ENCODE results near the gene DIP2C. TPM values are rescaled to one million over a fixed set of nuclear protein-coding genes. Genes with fewer than 3 reads are reported as not detected.

Gene DIP2C
- total RNA-seq, 3 donors from 2014 or later, result 0.20 to 0.27 (median 0.26) TPM

- H3K9me3 Mint-ChIP-seq, result no peaks in the 10 kb centered on the region
Observed at GRCh38 chr10:630581-631073, 58.8 kb downstream of the DIP2C start.

DNA sequence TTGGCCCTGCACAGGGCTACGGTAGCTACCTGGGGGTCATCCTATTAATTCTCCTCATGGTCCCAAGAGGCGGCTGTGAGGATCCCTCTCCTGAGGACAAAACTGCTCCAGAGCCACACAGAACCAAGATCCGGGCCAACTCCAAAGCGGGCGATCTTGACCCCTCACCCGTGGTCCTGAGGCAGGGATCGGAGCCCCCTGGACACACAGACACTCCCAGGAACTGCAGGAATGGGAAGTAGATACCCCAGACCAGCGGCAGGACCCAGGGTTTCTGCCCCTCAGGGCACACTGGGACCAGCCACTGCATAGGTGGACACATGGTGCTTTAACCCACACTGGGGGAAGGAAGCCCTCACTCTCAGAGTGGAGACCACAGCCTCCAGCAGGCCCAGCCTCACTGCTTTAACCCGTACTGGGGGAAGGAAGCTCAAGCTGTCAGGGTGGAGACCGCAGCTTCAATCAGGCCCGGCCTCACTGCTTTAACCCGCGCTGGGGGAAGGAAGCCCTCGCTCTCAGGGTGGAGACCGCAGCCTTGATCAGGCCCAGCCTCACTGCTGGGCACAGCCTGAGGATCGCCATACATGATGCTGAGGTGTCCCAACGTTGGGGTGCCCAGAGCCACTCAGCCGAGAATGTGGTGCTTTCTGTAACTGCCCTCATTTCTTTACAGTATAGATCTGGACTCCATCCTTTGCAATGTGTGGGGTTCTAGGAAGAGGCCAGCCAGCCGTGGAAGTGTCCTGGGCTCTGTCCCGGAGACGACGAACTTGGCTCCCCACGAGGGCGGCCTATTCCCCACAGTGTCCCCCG is 60.1 kb downstream of the DIP2C start:
- H3K36me3 Mint-ChIP-seq (ENCODE audit: insufficient read depth), result no peaks in the 10 kb centered on the region
- H3K4me3 Mint-ChIP-seq, result no peak overlapping the region
- H3K4me1 Mint-ChIP-seq (ENCODE audit: low read depth), result no peaks in the 10 kb centered on the region
- H3K9me3 Mint-ChIP-seq, result no peaks in the 10 kb centered on the region
- peak in 1 of 2 donors; percentile 43 for ATAC-seq
- no peak for DNase-seq
- peaks cover 21% of the 10 kb centered on the region for H3K27me3 Mint-ChIP-seq (ENCODE audit: low read depth)

More at GRCh38 chr10:630581-631073, 58.8 kb downstream of the DIP2C start:
- H3K4me1 Mint-ChIP-seq (ENCODE audit: low read depth), result no peaks in the 10 kb centered on the region
- DNase-seq (no peak), ATAC-seq (no peak)
- no peaks in the 10 kb centered on the region for H3K36me3 Mint-ChIP-seq (ENCODE audit: insufficient read depth)
- H3K27me3 Mint-ChIP-seq (ENCODE audit: low read depth), result peaks cover 25% of the 10 kb centered on the region
- H3K4me3 Mint-ChIP-seq, result no peak overlapping the region

DNA sequence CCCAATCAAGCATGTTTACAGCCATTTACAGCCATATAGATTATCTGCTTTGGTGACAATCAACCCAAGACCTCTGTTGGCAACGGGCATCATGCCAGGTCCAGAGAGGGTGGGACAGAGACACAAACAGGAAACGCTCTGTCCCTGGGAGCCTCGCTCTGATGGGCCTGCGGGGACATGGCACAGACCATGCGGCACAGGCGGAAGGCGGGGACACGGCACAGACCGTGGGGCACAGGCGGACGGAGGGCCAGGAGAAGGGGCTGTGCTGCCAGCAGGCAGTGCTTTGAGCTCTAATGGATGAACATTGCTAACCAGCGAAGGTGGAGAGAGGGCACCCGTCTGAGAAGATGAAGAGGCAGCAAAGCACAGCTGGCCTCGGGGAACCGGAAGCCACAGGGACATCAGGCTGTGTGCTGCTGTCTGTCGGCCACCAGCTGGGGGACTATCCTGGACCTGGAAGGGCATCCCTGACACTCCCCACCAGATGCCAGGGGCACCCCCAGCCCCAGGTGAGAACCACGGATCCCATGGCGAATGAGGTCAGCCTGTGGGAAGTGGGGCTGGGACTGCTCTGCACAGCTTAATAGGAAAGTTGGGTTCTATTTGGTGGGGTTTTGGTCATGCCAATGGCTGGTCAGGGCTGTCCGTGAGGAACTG is 61.0 kb downstream of the DIP2C start:
- Mint-ChIP-seq H3K36me3 (ENCODE audit: insufficient read depth) (no peaks in the 10 kb centered on the region), H3K27me3 (ENCODE audit: low read depth) (peaks cover 15% of the 10 kb centered on the region), H3K4me3 (no peak overlapping the region), H3K4me1 (ENCODE audit: low read depth) (no peaks in the 10 kb centered on the region), H3K9me3 (no peaks in the 10 kb centered on the region)
- ATAC-seq (no peak), DNase-seq (no peak)

DNA sequence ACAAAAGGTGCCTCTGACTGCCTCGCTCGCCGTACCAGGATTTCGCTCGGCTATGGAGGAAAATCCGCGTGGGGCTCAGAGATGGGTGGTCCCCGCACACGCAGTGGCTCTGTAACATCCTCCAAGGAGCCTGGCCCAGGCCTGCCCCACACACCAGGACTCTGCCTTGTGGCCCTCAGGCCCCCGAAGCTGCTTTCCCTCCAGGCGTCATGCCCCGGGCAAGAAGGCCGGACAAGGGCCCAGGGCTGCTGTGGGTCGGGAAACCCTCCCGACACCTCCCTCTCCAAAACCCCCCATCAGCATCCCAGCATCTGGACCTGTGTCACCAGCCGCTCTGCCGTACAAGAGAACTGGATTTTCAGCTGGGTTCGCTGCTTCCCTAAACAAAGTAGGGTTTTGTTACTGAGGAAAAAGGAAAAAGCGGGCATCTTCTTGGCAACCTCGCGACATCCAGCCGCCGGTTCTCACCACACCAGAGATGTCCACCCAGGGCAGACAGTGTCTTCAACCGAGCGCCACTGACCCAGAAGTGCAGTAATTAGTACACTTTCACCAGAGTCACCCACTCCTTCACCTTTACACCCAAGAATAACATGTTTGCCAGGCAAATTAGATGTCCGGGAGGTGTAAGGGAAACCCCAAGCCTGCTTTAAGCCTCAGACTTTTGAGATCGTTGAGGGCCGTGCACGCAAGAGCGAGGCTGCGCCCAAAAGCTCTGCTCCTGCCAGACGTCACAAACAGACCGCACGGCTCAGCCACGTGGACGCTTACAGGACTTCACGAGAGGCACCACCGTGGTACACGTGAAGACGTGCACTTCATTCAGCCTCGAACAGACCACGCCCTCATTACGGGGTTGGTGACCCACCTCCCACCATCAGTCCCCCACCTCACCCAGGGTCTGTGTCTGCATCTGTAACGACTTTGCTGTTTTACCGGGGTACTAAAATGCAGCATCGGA is 62.2 kb downstream of the DIP2C start:
- no peak overlapping the region for H3K4me3 Mint-ChIP-seq
- DNase-seq, result no peak
- H3K36me3 Mint-ChIP-seq (ENCODE audit: insufficient read depth), result no peaks in the 10 kb centered on the region
- H3K4me1 Mint-ChIP-seq (ENCODE audit: low read depth), result no peaks in the 10 kb centered on the region
- peaks cover 22% of the 10 kb centered on the region for H3K27me3 Mint-ChIP-seq (ENCODE audit: low read depth)
- H3K9me3 Mint-ChIP-seq, result no peaks in the 10 kb centered on the region
- no peak for ATAC-seq

GRCh38 chr10:625751-626711 is 63.4 kb downstream of the DIP2C start:
- Mint-ChIP-seq H3K36me3 (ENCODE audit: insufficient read depth) (no peaks in the 10 kb centered on the region), H3K4me3 (no peak overlapping the region), H3K27me3 (ENCODE audit: low read depth) (peaks cover 22% of the 10 kb centered on the region), H3K9me3 (no peaks in the 10 kb centered on the region), H3K4me1 (ENCODE audit: low read depth) (no peaks in the 10 kb centered on the region)
- no peak for DNase-seq
- ATAC-seq, result no peak

DNA sequence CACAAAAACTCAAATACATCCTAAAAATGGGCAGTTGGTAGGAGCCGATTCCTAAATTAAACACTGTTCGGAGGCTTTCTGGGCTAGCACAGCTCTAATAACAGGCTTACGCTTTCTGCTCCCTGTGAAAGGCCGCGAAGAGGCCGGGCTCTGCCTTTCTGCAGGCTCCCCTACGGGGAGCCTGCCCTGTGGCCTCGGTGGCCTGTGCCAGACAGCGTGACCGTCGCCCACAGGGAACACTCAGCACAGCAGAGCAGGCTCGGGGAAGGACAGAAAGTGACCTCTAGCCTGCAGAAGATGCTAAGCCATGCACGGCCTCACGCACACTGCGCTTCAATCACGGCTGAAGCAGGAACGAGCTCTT is 64.2 kb downstream of the DIP2C start:
- no peaks in the 10 kb centered on the region for H3K36me3 Mint-ChIP-seq (ENCODE audit: insufficient read depth)
- H3K27me3 Mint-ChIP-seq (ENCODE audit: low read depth), result peaks cover 23% of the 10 kb centered on the region
- H3K4me3 Mint-ChIP-seq, result no peak overlapping the region
- no peak for DNase-seq
- no peaks in the 10 kb centered on the region for H3K9me3 Mint-ChIP-seq
- ATAC-seq, result no peak
- no peaks in the 10 kb centered on the region for H3K4me1 Mint-ChIP-seq (ENCODE audit: low read depth)

DNA sequence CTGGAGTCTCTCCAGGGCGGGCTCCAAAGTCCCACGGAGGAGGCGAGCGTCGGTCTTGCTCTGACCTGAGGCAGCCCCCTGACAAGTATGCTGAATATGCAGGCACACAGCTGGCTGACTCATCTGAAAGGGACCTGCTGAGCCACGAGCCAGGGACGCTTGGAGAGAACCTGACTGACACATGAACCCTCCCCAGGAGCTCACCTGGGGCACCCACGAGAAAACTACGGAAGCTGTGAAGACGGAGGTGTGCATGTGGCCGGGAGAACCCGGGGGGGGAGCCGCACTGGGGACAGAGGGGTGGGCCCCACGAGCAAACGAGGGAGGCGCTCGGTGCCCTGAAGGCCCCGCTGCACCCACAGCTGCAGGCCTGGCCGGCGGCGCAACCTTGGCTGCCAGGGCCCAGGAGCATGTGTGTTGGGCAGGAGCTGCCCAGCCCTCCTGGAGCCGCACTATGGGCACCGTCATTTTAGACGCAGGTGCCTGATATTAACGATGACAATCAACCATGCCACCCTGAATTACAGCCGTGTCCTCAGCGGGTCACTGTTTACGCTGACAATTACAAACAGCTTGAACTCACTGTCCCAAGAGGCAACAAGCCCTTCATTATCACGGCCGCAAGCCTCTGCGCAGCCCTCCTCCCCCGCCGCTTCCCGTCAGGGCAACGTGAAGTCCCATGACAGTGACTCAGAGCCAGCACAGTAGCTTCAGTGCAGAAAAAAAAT is 64.7 kb downstream of the DIP2C start:
- no peaks in the 10 kb centered on the region for H3K36me3 Mint-ChIP-seq (ENCODE audit: insufficient read depth)
- no peaks in the 10 kb centered on the region for H3K4me1 Mint-ChIP-seq (ENCODE audit: low read depth)
- H3K27me3 Mint-ChIP-seq (ENCODE audit: low read depth), result peaks cover 28% of the 10 kb centered on the region
- H3K9me3 Mint-ChIP-seq, result no peaks in the 10 kb centered on the region
- no peak for ATAC-seq
- DNase-seq, result no peak
- no peak overlapping the region for H3K4me3 Mint-ChIP-seq

DNA sequence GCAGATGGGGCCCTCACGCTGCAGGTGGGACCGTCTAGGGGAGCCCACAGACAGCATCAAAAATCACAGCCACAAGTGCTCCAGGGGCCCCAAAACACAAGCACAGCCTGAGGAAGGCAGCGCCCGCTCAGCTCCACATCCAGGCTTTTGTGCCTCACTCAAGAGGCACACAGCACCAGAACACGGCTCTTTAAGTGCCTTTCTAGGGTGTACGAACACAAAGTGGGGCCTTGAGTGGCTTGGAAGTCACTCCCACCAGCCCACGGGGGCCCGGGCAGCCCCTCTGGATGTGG is 65.2 kb downstream of the DIP2C start:
- Mint-ChIP-seq H3K4me3 (no peak overlapping the region), H3K4me1 (ENCODE audit: low read depth) (no peaks in the 10 kb centered on the region), H3K27me3 (ENCODE audit: low read depth) (peaks cover 30% of the 10 kb centered on the region), H3K9me3 (no peaks in the 10 kb centered on the region), H3K36me3 (ENCODE audit: insufficient read depth) (no peaks in the 10 kb centered on the region)
- ATAC-seq, result no peak
- no peak for DNase-seq

DNA sequence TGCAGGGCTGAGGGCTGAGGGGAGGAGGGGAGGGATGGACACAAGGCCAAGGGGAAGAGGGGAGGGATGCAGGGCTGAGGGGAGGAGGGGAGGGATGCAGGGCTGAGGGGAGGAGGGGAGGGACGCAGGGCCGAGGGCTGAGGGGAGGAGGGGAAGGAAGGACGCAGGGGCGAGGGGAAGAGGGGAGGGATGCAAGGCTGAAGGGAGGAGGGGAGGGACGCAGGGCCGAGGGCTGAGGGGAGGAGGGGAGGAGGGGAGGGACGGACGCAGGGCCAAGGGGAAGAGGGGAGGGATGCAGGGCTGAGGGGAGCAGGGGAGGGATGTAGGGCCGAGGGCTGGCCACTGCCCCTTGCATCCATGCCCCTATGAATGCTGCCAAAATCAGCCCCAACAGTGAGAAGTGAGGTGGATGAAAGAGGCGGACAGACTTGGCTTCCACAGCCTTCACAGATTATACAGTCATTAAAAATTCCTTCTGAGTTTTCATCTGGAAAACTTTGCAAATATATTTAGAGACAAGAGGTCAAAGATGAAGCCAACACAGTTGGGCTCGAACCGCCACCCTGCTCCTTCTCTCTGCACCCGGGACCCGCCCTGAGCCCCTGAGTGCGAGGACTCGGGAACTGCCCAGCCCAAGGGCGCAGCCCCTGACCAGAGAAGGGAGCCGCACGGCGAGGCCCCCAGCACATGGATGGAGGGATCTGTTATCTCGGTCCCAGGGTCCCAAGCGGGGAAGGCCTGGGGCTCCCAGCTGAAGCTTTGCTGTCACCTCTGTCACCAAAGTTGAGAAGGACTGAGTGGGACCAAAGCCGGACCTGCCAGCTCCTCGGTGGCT is 65.8 kb downstream of the DIP2C start:
- no peak for DNase-seq
- Mint-ChIP-seq H3K27me3 (ENCODE audit: low read depth) (peaks cover 28% of the 10 kb centered on the region), H3K36me3 (ENCODE audit: insufficient read depth) (no peaks in the 10 kb centered on the region), H3K9me3 (no peaks in the 10 kb centered on the region), H3K4me3 (no peak overlapping the region), H3K4me1 (ENCODE audit: low read depth) (no peaks in the 10 kb centered on the region)
- ATAC-seq, result no peak

DNA sequence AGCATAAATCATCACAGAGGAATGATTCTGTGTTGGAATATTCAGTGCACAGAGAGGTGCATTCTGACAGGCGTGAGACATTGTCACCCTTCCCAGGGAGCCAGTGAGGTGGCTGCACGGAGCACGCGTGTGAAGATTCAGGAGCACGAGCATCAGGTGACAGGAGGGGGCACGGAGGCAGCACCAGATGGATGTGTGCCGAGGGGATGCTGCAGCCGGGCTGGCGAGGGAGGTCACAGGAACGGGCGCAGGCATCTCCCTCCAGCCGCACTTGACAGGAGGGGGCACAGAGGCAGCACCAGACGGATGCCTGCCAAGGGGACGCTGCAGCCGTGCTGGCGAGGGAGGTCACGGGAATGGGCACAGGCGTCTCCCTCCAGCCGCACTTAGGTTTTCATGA is 66.5 kb downstream of the DIP2C start:
- H3K36me3 Mint-ChIP-seq (ENCODE audit: insufficient read depth), result no peaks in the 10 kb centered on the region
- ATAC-seq (no peak), DNase-seq (no peak)
- peaks cover 31% of the 10 kb centered on the region for H3K27me3 Mint-ChIP-seq (ENCODE audit: low read depth)
- no peak overlapping the region for H3K4me3 Mint-ChIP-seq
- no peaks in the 10 kb centered on the region for H3K4me1 Mint-ChIP-seq (ENCODE audit: low read depth)
- H3K9me3 Mint-ChIP-seq, result no peaks in the 10 kb centered on the region

DNA sequence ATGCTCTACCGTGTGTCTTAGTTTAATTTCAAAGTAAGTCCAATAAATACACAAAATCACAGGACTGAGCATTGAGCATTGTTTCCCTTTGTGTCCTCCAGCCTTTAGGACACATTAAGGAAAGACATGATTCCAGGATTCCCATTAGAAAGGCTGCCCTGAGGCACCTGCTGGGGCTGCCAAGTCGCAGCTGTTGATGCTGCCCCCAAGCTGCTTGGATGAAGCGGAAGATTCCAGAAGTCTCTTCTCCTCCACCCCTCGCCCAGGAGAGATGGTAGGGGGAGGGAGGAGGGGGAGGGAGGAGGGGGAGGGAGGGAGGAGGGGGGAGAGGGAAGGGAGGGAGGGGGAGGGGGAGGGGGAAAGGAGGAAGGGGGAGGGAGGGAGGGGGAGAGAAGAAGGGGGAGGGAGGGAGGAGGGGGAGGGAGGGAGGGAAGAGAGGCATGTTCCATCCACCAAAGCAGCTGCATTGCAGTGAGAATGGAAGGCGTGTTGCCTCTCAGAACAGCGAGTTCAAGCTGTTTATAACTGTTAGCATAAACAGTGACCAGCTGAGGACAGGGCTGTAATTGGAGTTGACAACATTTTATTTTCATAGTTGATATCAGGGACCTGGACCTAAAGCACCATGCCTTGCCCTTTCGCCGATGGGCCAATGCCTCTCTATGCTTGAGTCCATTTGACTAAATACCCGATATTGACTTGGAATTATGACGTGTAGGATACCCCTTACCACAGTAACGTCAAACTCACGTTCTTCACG is 67.3 kb downstream of the DIP2C start:
- ATAC-seq, result no peak

DNA sequence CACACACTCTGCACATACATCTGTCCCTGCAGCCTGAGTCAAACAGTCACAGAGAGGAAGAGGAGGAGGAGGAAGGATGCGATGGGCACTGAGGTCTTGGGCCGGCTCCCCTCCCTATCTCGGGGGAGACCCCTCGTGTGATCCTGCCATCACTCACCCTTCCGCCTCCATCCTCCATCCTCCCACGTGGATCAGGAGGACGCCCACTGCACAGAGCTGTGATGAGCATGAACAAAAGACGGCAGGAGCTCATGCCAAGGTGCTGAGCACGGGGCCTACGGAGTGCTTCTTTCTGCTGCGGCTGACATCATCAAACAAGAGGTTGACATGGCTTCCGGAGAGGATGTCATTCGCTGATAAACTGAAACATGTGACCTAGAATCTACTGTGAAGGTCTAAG is 68.0 kb downstream of the DIP2C start:
- Mint-ChIP-seq H3K27me3 (ENCODE audit: low read depth) (peaks cover 35% of the 10 kb centered on the region), H3K4me3 (no peak overlapping the region), H3K4me1 (ENCODE audit: low read depth) (no peaks in the 10 kb centered on the region), H3K36me3 (ENCODE audit: insufficient read depth) (no peaks in the 10 kb centered on the region), H3K9me3 (no peaks in the 10 kb centered on the region)
- DNase-seq, result no peak
- no peak for ATAC-seq

More for the DNA sequence above, 67.3 kb downstream of the DIP2C start:
- DNase-seq, result no peak
- Mint-ChIP-seq H3K36me3 (ENCODE audit: insufficient read depth) (no peaks in the 10 kb centered on the region), H3K27me3 (ENCODE audit: low read depth) (peaks cover 30% of the 10 kb centered on the region), H3K4me1 (ENCODE audit: low read depth) (no peaks in the 10 kb centered on the region), H3K4me3 (no peak overlapping the region), H3K9me3 (no peaks in the 10 kb centered on the region)
